Measurements from ENCODE around the gene SAXO1.

- TF ChIP-seq CTCF (IDR thresholded peaks at IDR 0.05), result no peak
- no peak for TF ChIP-seq EP300 (IDR thresholded peaks at IDR 0.05)
- no peak for TF ChIP-seq POLR2A (IDR thresholded peaks at IDR 0.05)
- no peak for TF ChIP-seq POLR2AphosphoS5 (IDR thresholded peaks at IDR 0.05)
Measured at GRCh38 chr9:18985464-18985951, 47.5 kb downstream of the SAXO1 start.

Data from suprapubic skin (tissue), 4 donors.